ENCODE measurements around the gene TBC1D17.

The TBC1D17 gene

DNA sequence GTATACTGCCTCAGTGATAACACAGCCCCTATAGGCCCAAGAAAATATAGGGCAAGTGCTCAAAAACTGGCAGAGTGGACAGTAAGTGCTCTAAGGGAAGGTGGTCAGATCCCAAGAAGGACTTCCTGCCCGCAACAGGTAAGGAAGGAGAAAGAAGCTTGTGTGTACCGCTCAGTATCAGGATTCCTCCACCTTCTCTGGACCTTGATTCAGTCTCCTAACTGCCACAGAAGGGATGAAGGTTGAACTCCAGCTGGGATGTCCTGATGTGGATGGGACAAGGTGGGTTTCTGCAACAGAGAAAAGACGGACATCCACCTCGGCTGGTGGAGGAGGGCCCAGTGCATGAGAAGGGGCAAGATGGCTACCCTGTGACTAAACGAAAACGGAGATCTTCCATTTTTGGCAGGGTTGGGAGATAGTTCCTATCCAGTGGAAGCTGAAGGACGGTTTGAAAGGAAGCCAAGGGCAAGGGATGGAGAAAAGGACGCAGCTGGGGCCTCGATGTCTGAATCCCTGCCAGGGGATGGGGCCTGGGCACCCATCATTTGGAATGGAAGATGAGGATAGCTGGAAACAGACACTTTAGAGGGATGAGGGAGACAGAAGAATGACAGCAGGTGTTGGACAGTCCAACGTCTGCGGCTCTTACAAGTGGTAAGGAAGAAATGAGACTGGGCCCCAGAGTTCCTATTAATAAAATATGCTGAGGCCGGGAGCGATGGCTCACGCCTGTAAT lies 50.2 kb downstream of the TBC1D17 start:
- no peaks in the 10 kb centered on the region for H3K9me3 ChIP-seq (ENCODE audit: severe bottlenecking)
- no peak for DNase-seq (ENCODE audit: low spot score)
- H3K4me1 ChIP-seq (ENCODE audit: insufficient read depth, poor library complexity, severe bottlenecking), result peaks cover 11% of the 10 kb centered on the region
- peaks cover 62% of the 10 kb centered on the region for H3K36me3 ChIP-seq (ENCODE audit: low read depth)
- TF ChIP-seq, protein P1, sequence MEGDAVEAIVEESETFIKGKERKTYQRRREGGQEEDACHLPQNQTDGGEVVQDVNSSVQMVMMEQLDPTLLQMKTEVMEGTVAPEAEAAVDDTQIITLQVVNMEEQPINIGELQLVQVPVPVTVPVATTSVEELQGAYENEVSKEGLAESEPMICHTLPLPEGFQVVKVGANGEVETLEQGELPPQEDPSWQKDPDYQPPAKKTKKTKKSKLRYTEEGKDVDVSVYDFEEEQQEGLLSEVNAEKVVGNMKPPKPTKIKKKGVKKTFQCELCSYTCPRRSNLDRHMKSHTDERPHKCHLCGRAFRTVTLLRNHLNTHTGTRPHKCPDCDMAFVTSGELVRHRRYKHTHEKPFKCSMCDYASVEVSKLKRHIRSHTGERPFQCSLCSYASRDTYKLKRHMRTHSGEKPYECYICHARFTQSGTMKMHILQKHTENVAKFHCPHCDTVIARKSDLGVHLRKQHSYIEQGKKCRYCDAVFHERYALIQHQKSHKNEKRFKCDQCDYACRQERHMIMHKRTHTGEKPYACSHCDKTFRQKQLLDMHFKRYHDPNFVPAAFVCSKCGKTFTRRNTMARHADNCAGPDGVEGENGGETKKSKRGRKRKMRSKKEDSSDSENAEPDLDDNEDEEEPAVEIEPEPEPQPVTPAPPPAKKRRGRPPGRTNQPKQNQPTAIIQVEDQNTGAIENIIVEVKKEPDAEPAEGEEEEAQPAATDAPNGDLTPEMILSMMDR (IDR thresholded peaks at IDR 0.05; ENCODE audit: poor library complexity, severe bottlenecking), result no peak
- peak overlapping the region; percentile 70 for H3K4me3 ChIP-seq (ENCODE audit: severe bottlenecking)
- no peaks in the 10 kb centered on the region for H3K27me3 ChIP-seq (ENCODE audit: insufficient read depth, poor library complexity, severe bottlenecking)
- H3K27ac ChIP-seq (ENCODE audit: poor library complexity, severe bottlenecking), result peak overlapping the region; percentile 78
- no peak for ATAC-seq (ENCODE audit: low read depth)

DNA sequence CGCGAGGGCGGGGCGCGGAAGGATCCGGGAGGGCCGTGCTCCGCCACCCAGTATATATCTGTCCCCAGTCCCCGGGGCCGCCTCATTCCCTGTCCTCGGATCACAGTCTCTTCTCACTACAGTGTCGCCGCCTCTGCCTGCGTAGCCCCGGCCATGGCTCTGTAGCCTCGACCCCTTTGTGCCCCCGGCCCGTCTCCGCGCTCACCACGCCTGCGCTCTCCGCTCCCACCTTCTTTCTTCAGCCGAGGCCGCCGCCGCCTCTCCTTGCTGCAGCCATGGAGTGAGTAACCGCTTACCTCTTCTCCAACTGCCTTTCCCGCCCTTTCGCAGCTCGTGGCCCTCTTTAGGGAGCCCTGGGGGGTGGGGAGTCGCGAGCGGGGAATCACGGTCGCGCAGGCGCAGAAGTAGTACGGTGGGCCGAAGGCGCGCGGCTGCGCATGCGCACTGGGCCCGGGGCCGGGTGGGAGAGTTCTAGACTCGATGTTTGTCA lies 51.7 kb downstream of the TBC1D17 start, which contains the start of the genes ATF5 and NUP62:
Gene ATF5 (plus strand): TSS at position 85 of the 490 bp plus-strand sequence. CDS start 1,646 bp downstream, outside the sequence.
Gene NUP62 (minus strand): TSS at position 384 of the 490 bp plus-strand sequence. CDS start 19,697 bp downstream, outside the sequence.
- no peaks in the 10 kb centered on the region for H3K9me3 ChIP-seq (ENCODE audit: severe bottlenecking)
- DNase-seq (ENCODE audit: low spot score) (peak; percentile 87), ATAC-seq (ENCODE audit: low read depth) (peak; percentile 52)
- no peaks in the 10 kb centered on the region for H3K27me3 ChIP-seq (ENCODE audit: insufficient read depth, poor library complexity, severe bottlenecking)
- H3K36me3 ChIP-seq (ENCODE audit: low read depth), result peaks cover 48% of the 10 kb centered on the region
- H3K27ac ChIP-seq (ENCODE audit: poor library complexity, severe bottlenecking), result peak within 1 kb of the TSS; percentile 78
- peaks cover 11% of the 10 kb centered on the region for H3K4me1 ChIP-seq (ENCODE audit: insufficient read depth, poor library complexity, severe bottlenecking)
- H3K4me3 ChIP-seq (ENCODE audit: severe bottlenecking), result peak within 1 kb of the TSS; percentile 70
- TF ChIP-seq, protein P1 (IDR thresholded peaks at IDR 0.05; ENCODE audit: poor library complexity, severe bottlenecking), result no peak

DNA sequence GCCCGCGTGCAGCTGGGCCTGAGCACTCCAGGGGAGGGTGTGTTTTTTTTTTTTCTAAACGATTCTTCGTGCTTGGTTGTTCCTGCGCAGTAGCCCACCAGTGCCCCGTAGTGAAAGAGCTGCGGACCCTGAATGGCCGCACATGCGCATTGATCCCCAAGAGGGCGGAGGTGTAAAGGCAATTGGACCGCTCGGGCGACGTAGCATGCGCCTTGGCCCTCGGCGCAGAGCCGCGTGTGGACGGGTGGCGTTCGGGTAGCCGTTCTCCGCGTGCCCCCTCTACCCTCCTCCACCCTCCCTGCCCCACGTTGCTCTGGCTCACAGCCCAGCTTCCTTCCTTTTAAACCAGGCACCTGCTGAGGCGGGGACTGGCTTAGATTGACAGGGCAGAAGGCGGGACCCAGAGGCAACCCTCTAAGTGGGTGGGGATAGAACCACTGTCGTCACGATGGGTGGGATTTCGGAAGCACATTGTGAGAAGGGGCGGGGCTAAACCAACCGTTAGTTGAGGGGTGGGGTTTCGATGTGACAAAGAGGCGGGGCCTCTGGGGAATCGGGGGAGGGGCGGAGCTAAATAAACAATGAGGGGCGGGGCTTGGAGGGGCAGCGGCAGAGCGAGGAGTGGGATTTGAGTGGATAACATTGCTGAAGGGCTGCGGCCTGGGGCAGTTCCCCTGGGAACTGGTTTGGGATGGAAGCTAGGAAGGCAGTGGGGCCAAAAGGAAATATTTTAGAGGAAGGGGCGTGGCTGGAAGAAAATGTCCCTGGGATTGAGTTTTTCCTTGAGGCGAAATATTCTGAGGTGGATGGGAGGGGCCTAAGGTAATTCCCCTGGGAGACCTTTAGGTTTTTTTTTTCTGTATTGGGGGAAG lies 52.3 kb downstream of the TBC1D17 start:
- peaks cover 11% of the 10 kb centered on the region for H3K4me1 ChIP-seq (ENCODE audit: insufficient read depth, poor library complexity, severe bottlenecking)
- ATAC-seq (ENCODE audit: low read depth) (peak; percentile 67), DNase-seq (ENCODE audit: low spot score) (peak; percentile 93)
- TF ChIP-seq, protein P1 (IDR thresholded peaks at IDR 0.05; ENCODE audit: poor library complexity, severe bottlenecking), result no peak
- no peaks in the 10 kb centered on the region for H3K9me3 ChIP-seq (ENCODE audit: severe bottlenecking)
- H3K36me3 ChIP-seq (ENCODE audit: low read depth), result peaks cover 42% of the 10 kb centered on the region
- H3K27me3 ChIP-seq (ENCODE audit: insufficient read depth, poor library complexity, severe bottlenecking), result no peaks in the 10 kb centered on the region
- H3K27ac ChIP-seq (ENCODE audit: poor library complexity, severe bottlenecking), result peak overlapping the region; percentile 78
- peak overlapping the region; percentile 70 for H3K4me3 ChIP-seq (ENCODE audit: severe bottlenecking)

DNA sequence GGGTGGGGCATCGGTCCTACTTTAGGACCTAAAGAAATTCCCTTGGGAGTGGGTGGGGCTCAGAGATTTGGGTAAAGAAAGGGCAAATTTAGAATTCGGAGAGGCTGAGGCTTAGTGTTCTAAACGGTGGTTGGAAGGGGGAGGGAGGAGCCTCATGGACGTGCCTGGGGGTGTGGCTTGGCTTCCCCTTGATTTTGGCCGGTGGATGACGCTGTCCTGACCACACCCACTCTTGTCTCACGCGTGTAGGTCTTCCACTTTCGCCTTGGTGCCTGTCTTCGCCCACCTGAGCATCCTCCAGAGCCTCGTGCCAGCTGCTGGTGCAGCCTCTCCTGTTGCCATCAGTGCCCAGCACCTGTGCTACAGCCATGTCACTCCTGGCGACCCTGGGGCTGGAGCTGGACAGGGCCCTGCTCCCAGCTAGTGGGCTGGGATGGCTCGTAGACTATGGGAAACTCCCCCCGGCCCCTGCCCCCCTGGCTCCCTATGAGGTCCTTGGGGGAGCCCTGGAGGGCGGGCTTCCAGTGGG lies 53.0 kb downstream of the TBC1D17 start:
- DNase-seq (ENCODE audit: low spot score) (no peak), ATAC-seq (ENCODE audit: low read depth) (no peak)
- TF ChIP-seq, protein P1 (IDR thresholded peaks at IDR 0.05; ENCODE audit: poor library complexity, severe bottlenecking), result no peak
- H3K36me3 ChIP-seq (ENCODE audit: low read depth), result peaks cover 35% of the 10 kb centered on the region
- no peak overlapping the region for H3K4me3 ChIP-seq (ENCODE audit: severe bottlenecking)
- no peaks in the 10 kb centered on the region for H3K27me3 ChIP-seq (ENCODE audit: insufficient read depth, poor library complexity, severe bottlenecking)
- peak overlapping the region; percentile 78 for H3K27ac ChIP-seq (ENCODE audit: poor library complexity, severe bottlenecking)
- peaks cover 11% of the 10 kb centered on the region for H3K4me1 ChIP-seq (ENCODE audit: insufficient read depth, poor library complexity, severe bottlenecking)
- H3K9me3 ChIP-seq (ENCODE audit: severe bottlenecking), result no peaks in the 10 kb centered on the region
